ENCODE results near the gene CCDC200.
"Not testable (repeated sequence)": the region's sequence is repeated elsewhere in the genome, so short reads cannot be mapped to it uniquely, and the experiment has no call there.

CCDC200 gene

GRCh38 chr17:43215341-43215740, 13.1 kb downstream of the CCDC200 start:
- DNase-seq: no peak

GRCh38 chr17:43213545-43213944, 14.9 kb downstream of the CCDC200 start:
- no peak for DNase-seq

- DNase-seq: no peak
These were observed 15.6 kb downstream of the CCDC200 start for GRCh38 chr17:43212641-43213490.

GRCh38 chr17:43211480-43212402, 16.7 kb downstream of the CCDC200 start, which contains the start of gene TMEM106A:
TSS of gene TMEM106A (plus strand) at chr17:43211875. CDS start at chr17:43213042, 1,167 bp downstream.
- DNase-seq: no peak

GRCh38 chr17:43211123-43211479, 17.3 kb downstream of the CCDC200 start:
- no peak for DNase-seq

GRCh38 chr17:43210576-43210975, 17.8 kb downstream of the CCDC200 start:
- no peak for DNase-seq

GRCh38 chr17:43203013-43203412, 25.4 kb downstream of the CCDC200 start:
- not testable (repeated sequence) for DNase-seq

- DNase-seq: no peak
These were observed 28.3 kb downstream of the CCDC200 start for GRCh38 chr17:43200127-43200526.

- no peak for DNase-seq
These were observed 28.8 kb downstream of the CCDC200 start for GRCh38 chr17:43199633-43200032.

GRCh38 chr17:43193251-43193650, 35.2 kb downstream of the CCDC200 start:
- DNase-seq: no peak

- not testable (repeated sequence) for DNase-seq
These were observed 41.8 kb downstream of the CCDC200 start for GRCh38 chr17:43186656-43187055.

- DNase-seq: no peak
These were observed 44.5 kb downstream of the CCDC200 start for GRCh38 chr17:43183921-43184320.

- DNase-seq: no peak
These were observed 52.3 kb downstream of the CCDC200 start for GRCh38 chr17:43176119-43176570.

GRCh38 chr17:43175213-43176118, 53.0 kb downstream of the CCDC200 start:
- no peak for DNase-seq

GRCh38 chr17:43171586-43172487, 56.6 kb downstream of the CCDC200 start:
- peak; percentile 19 to 33 for DNase-seq
